Activated naive CD8-positive, alpha-beta T cell treated with anti-CD3 and anti-CD28 coated beads, Interleukin-2, amount 10 ng/mL, durations not matched to agents 7 days and 5 days (primary cell): Measurements from ENCODE around the gene CDKL4. TPM values are rescaled to one million over a fixed set of nuclear protein-coding genes. Genes with fewer than 3 reads are reported as not detected.
A peak's percentile ranks its signal among the peaks of the same experiment; 100 is the strongest.

Experiments used
- ATAC-seq: fragments of 150-1000 bp; cut with Tn5 transposase; one replicate; pipeline ENCODE4 v1.10.0; 2021; ENCODE audit warnings: low read depth, moderate library complexity
- POLR2A ChIA-PET: fragments of 350-600 bp; sonication (Branson Sonifier 250); formaldehyde crosslinking; loops from one replicate; lab custom pipeline; 2021; ENCODE audit warnings: antibody characterized with exemption; lab: Charles Lee
- DNase-seq: peaks from one replicate; pipeline ENCODE4 v3.0.0; 2021
- H3K27ac Mint-ChIP-seq: one replicate; pipeline ENCODE4 v1.8.0; 2022; ENCODE audit warnings: mild to moderate bottlenecking, mixed read lengths
- H3K27me3 Mint-ChIP-seq: one replicate; pipeline ENCODE4 v1.8.0; 2022; ENCODE audit warnings: mild to moderate bottlenecking, moderate library complexity, mixed read lengths
- H3K36me3 Mint-ChIP-seq: one replicate; pipeline ENCODE4 v1.8.0; 2021; ENCODE audit warnings: mild to moderate bottlenecking, mixed read lengths
- H3K4me1 Mint-ChIP-seq: one replicate; pipeline ENCODE4 v1.8.0; 2021; ENCODE audit warnings: mixed read lengths
- H3K4me3 Mint-ChIP-seq: one replicate; pipeline ENCODE4 v1.8.0; 2022; ENCODE audit warnings: mild to moderate bottlenecking, moderate library complexity, mixed read lengths
- H3K9me3 Mint-ChIP-seq: one replicate; pipeline ENCODE4 v1.8.0; 2021; ENCODE audit warnings: mixed read lengths
- total RNA-seq, 2 experiments: library from RNA; stranded (reverse); gene quantifications; one replicate each; pipeline ENCODE4 v1.2.3, GENCODE V29; 2021

The CDKL4 gene
- total RNA-seq: 1 to 10 TPM in 1 of 2 experiments, under 1 TPM in 1; 0.50 to 1.2 TPM

- POLR2A ChIA-PET: no interaction called here
- H3K27me3 Mint-ChIP-seq: no peaks in the 10 kb centered on the region
- peak within 1 kb of the TSS; percentile 85 for H3K27ac Mint-ChIP-seq
- H3K36me3 Mint-ChIP-seq: peaks cover 2% of the 10 kb centered on the region
- H3K4me1 Mint-ChIP-seq: peaks cover 20% of the 10 kb centered on the region
- DNase-seq (peak; percentile 65), ATAC-seq (peak; percentile 43)
- H3K9me3 Mint-ChIP-seq: peaks cover 1% of the 10 kb centered on the region
- peak within 1 kb of the TSS; percentile 84 for H3K4me3 Mint-ChIP-seq
Measured at GRCh38 chr2:39243469-39244123, at the start of gene CDKL4. CDKL4 (minus strand) TSS chr2:39243970.

- POLR2A ChIA-PET: interaction anchor here (0.7 kb wide), 2 partner anchors 108 to 236 kb away, joined by 3 read pairs; no protein-coding TSS in a partner anchor
- no peaks in the 10 kb centered on the region for H3K4me1 Mint-ChIP-seq
- DNase-seq (no peak), ATAC-seq (no peak)
- peaks cover 3% of the 10 kb centered on the region for H3K36me3 Mint-ChIP-seq
- no peaks in the 10 kb centered on the region for H3K9me3 Mint-ChIP-seq
- H3K4me3 Mint-ChIP-seq: no peak overlapping the region
- no peaks in the 10 kb centered on the region for H3K27me3 Mint-ChIP-seq
- H3K27ac Mint-ChIP-seq: no peak overlapping the region
Measured at GRCh38 chr2:39290433-39290832, 46.7 kb upstream of the CDKL4 start.

- ATAC-seq (no peak), DNase-seq (no peak)
- POLR2A ChIA-PET: interaction anchor here (0.7 kb wide), 1 partner anchor 235 kb away, joined by 3 read pairs; no protein-coding TSS in a partner anchor
- Mint-ChIP-seq H3K27ac (no peak overlapping the region), H3K4me1 (no peaks in the 10 kb centered on the region), H3K27me3 (no peaks in the 10 kb centered on the region), H3K9me3 (no peaks in the 10 kb centered on the region), H3K36me3 (peaks cover 3% of the 10 kb centered on the region), H3K4me3 (no peak overlapping the region)
Measured at GRCh38 chr2:39289609-39290008, 45.8 kb upstream of the CDKL4 start.

GRCh38 chr2:39283561-39283960, 39.8 kb upstream of the CDKL4 start:
- peaks cover 3% of the 10 kb centered on the region for H3K36me3 Mint-ChIP-seq
- H3K4me3 Mint-ChIP-seq: no peak overlapping the region
- H3K27ac Mint-ChIP-seq: no peak overlapping the region
- H3K27me3 Mint-ChIP-seq: no peaks in the 10 kb centered on the region
- POLR2A ChIA-PET: no interaction called here
- DNase-seq: no peak
- H3K4me1 Mint-ChIP-seq: no peaks in the 10 kb centered on the region
- no peak for ATAC-seq
- no peaks in the 10 kb centered on the region for H3K9me3 Mint-ChIP-seq

- POLR2A ChIA-PET: no interaction called here
- Mint-ChIP-seq H3K27me3 (no peaks in the 10 kb centered on the region), H3K36me3 (peaks cover 10% of the 10 kb centered on the region), H3K4me3 (no peak overlapping the region), H3K27ac (no peak overlapping the region), H3K4me1 (no peaks in the 10 kb centered on the region), H3K9me3 (no peaks in the 10 kb centered on the region)
- ATAC-seq (no peak), DNase-seq (no peak)
Measured at GRCh38 chr2:39281391-39281790, 37.6 kb upstream of the CDKL4 start.

GRCh38 chr2:39275016-39275415, 31.2 kb upstream of the CDKL4 start:
- Mint-ChIP-seq H3K9me3 (no peaks in the 10 kb centered on the region), H3K27ac (no peak overlapping the region), H3K4me3 (no peak overlapping the region), H3K27me3 (no peaks in the 10 kb centered on the region), H3K4me1 (no peaks in the 10 kb centered on the region), H3K36me3 (peaks cover 18% of the 10 kb centered on the region)
- POLR2A ChIA-PET: no interaction called here
- ATAC-seq: no peak
- no peak for DNase-seq

DNA sequence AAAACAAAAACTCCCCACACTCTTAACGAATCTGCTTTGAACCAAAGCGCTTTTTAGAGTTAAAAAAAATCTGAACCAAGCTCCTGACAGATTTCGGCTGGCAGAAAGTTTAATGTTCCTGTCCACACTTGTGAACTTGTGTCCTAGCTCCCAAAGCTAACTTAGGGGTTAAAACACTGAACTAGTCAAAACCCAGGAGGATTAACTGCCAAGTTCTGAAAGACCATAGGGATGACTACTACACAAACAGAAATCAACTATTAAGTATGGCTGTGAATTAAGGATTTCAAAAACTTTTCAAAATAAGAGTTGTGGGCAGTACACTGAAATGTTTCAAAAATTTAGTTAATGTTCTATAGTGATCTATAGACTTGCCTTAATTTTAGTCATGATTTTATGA, 26.2 kb upstream of the CDKL4 start:
- no peak overlapping the region for H3K4me3 Mint-ChIP-seq
- no peak overlapping the region for H3K27ac Mint-ChIP-seq
- peaks cover 11% of the 10 kb centered on the region for H3K36me3 Mint-ChIP-seq
- H3K27me3 Mint-ChIP-seq: no peaks in the 10 kb centered on the region
- POLR2A ChIA-PET: no interaction called here
- H3K4me1 Mint-ChIP-seq: peaks cover 12% of the 10 kb centered on the region
- ATAC-seq (no peak), DNase-seq (no peak)
- H3K9me3 Mint-ChIP-seq: no peaks in the 10 kb centered on the region

DNA sequence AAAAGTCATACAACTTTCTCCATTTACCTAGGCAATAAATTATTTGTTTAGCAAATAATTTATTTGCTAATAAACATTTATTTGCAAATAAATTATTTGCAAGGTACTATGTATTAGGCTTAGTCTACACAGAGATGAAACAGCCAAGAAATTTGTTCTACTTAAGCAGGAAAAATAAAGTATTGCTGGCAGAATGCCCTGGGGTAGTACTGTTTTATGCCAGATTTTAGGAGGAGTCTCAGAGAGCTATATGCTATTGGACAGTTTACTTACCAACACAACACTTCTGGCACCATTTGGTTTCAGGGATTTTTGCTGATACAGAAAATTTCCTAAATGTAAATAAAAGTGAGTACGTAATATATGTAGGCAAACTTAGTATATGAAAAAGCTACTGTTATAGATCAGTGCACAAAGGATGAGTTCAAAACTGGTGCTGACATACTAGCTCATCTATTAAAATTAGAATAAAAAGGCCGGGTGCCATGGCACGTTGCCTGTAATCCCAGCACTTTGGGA, 23.2 kb upstream of the CDKL4 start:
- Mint-ChIP-seq H3K4me1 (peaks cover 22% of the 10 kb centered on the region), H3K4me3 (no peak overlapping the region), H3K27ac (no peak overlapping the region), H3K9me3 (no peaks in the 10 kb centered on the region), H3K27me3 (no peaks in the 10 kb centered on the region), H3K36me3 (peaks cover 16% of the 10 kb centered on the region)
- POLR2A ChIA-PET: no interaction called here
- DNase-seq (no peak), ATAC-seq (no peak)

- no peaks in the 10 kb centered on the region for H3K9me3 Mint-ChIP-seq
- peaks cover 22% of the 10 kb centered on the region for H3K4me1 Mint-ChIP-seq
- peaks cover 16% of the 10 kb centered on the region for H3K36me3 Mint-ChIP-seq
- POLR2A ChIA-PET: interaction anchor here (1.7 kb wide), 1 partner anchor 21 kb away, joined by 6 read pairs; no protein-coding TSS in a partner anchor
- DNase-seq: no peak
- H3K27ac Mint-ChIP-seq: peak overlapping the region; percentile 77
- H3K27me3 Mint-ChIP-seq: no peaks in the 10 kb centered on the region
- H3K4me3 Mint-ChIP-seq: peak overlapping the region; percentile 35
- peak; percentile 87 for ATAC-seq
Measured at GRCh38 chr2:39266139-39266805, 22.5 kb upstream of the CDKL4 start.

DNA sequence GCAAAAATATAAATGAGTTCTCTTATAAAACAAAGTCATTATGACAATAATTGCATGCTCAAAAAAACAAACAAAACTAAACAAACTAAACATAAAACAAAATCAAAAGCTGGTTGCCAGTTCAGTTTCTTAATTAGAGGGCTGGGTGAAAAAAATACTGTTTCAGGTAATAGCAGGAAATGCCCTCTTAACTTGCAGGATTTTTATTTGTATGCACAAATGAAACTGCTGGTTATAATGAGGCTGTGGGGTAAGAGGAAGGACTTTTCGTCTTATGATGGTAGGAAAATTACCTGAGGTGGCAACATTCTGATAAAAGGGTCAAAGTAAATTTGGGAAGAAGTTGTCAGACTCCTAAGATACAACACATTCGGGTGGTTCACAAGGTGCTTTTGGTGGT, 21.5 kb upstream of the CDKL4 start:
- H3K4me3 Mint-ChIP-seq: peak overlapping the region; percentile 21
- peaks cover 16% of the 10 kb centered on the region for H3K36me3 Mint-ChIP-seq
- POLR2A ChIA-PET: interaction anchor here (1.7 kb wide), 1 partner anchor 20 kb away, joined by 6 read pairs; no protein-coding TSS in a partner anchor
- ATAC-seq (no peak), DNase-seq (no peak)
- peaks cover 22% of the 10 kb centered on the region for H3K4me1 Mint-ChIP-seq
- H3K27me3 Mint-ChIP-seq: no peaks in the 10 kb centered on the region
- H3K27ac Mint-ChIP-seq: peak overlapping the region; percentile 69
- H3K9me3 Mint-ChIP-seq: no peaks in the 10 kb centered on the region

DNA sequence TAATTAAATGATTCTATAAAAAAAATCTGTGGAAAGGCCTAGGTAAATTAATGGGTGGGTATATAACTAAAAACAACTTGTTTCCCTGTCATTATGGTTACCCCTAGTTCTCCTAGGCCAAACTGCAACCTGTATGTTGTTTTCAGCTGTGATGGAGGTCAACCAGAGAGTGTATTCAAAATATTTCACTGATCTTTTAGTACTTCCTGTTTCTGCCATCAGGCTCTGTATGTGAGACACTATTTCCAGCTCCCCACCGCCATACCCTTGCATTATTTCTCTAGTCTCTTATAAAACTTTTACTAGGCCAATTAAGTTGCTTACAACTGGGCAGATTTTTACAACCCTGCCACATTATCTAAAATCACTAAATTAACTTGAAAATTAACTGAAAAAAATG, 21.0 kb upstream of the CDKL4 start:
- Mint-ChIP-seq H3K9me3 (no peaks in the 10 kb centered on the region), H3K4me3 (peak overlapping the region; percentile 9), H3K27ac (peak overlapping the region; percentile 70), H3K4me1 (peaks cover 22% of the 10 kb centered on the region), H3K36me3 (peaks cover 14% of the 10 kb centered on the region), H3K27me3 (no peaks in the 10 kb centered on the region)
- no peak for DNase-seq
- POLR2A ChIA-PET: interaction anchor here (1.7 kb wide), 1 partner anchor 20 kb away, joined by 6 read pairs; no protein-coding TSS in a partner anchor
- ATAC-seq: peak; percentile 46

GRCh38 chr2:39260087-39260486, 16.3 kb upstream of the CDKL4 start:
- Mint-ChIP-seq H3K9me3 (no peaks in the 10 kb centered on the region), H3K36me3 (peaks cover 21% of the 10 kb centered on the region), H3K4me3 (no peak overlapping the region), H3K27ac (no peak overlapping the region), H3K4me1 (peaks cover 10% of the 10 kb centered on the region), H3K27me3 (no peaks in the 10 kb centered on the region)
- POLR2A ChIA-PET: no interaction called here
- ATAC-seq (no peak), DNase-seq (no peak)

- ATAC-seq: no peak
- Mint-ChIP-seq H3K27me3 (no peaks in the 10 kb centered on the region), H3K27ac (no peak overlapping the region), H3K4me1 (no peaks in the 10 kb centered on the region), H3K36me3 (peaks cover 26% of the 10 kb centered on the region), H3K4me3 (no peak overlapping the region), H3K9me3 (peaks cover 5% of the 10 kb centered on the region)
- no peak for DNase-seq
- POLR2A ChIA-PET: no interaction called here
Measured at GRCh38 chr2:39256040-39256439, 12.3 kb upstream of the CDKL4 start.
